Ascending aorta (tissue), 2 donors: ENCODE results near the gene DUS2. TPM values are rescaled to one million over a fixed set of nuclear protein-coding genes. Genes with fewer than 3 reads are reported as not detected.

Experiments used
- DNase-seq, 2 donors: peaks; one replicate each; pipeline ENCODE4 v3.0.0-alpha.2; 2019; ENCODE audit warnings: low spot score in 2 of 2
- H3K27ac ChIP-seq, 2 donors: fragments of 200-600 bp; sonication (generic); one replicate each; pipeline ENCODE4 v1.5.1; 2016 to 2017; ENCODE audit warnings: mild to moderate bottlenecking in 1 of 2
- H3K27me3 ChIP-seq: fragments of 200-600 bp; sonication (generic); one replicate; pipeline ENCODE4 v1.5.1; 2017
- H3K36me3 ChIP-seq, 2 donors: fragments of 200-600 bp; sonication (generic); one replicate each; pipeline ENCODE4 v1.5.1; 2016
- H3K4me1 ChIP-seq, 2 donors: fragments of 200-600 bp; sonication (generic); one replicate each; pipeline ENCODE4 v1.5.1; 2016 to 2017; ENCODE audit warnings: mild to moderate bottlenecking in 1 of 2
- H3K4me3 ChIP-seq, 2 donors: fragments of 200-600 bp; sonication (generic); one replicate each; pipeline ENCODE4 v1.5.1; 2016 to 2017; ENCODE audit warnings: mild to moderate bottlenecking in 1 of 2
- H3K9me3 ChIP-seq, 2 donors: fragments of 200-600 bp; sonication (generic); one replicate each; pipeline ENCODE4 v1.5.1; 2016
- intact Hi-C: fragments of 100-400 bp; cut with DNase I; formaldehyde crosslinking; loops from one replicate; pipeline ENCODE4 v1.15.1; 2023
- total RNA-seq: library from RNA; depleted of rRNA; stranded (reverse); fragments of >200 nt; gene quantifications from one replicate; pipeline ENCODE4 v1.1.0, GENCODE V29; 2016
- TF ChIP-seq, protein P1 (sequence below), 3 experiments: fragments of 200-600 bp in 2 of 3; fragments of 450-650 bp in 1 of 3; sonication (generic) in 2 of 3; IDR thresholded peaks; one replicate each; pipeline ENCODE4 v1.5.1; 2016 to 2019; ENCODE audit warnings: antibody characterized with exemption in 3 of 3, mild to moderate bottlenecking in 1 of 3, moderate library complexity in 1 of 3

DUS2 gene
- total RNA-seq, 1 donor from 2014 or later, result 7.6 TPM

DNA sequence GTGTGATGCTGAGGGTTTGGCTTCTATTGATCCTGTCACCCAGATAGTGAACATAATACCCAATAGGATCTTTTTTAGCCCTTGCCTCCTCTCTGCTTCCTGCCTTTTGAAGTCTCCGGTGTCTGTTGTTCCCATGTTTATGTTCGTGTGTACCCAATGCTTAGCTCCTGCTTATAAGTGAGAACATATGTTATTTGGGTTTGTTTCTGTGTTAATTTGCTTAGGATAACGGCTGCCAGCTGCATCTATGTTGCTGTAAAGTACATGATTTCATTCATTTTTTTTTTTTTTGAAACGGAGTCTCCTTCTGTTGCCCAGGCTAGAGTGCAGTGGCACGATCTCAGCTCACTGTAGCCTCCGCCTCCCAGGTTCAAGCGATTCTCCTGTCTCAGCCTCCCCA, 23.0 kb downstream of the DUS2 start:
- no peaks in the 10 kb centered on the region for H3K27me3 ChIP-seq
- H3K36me3 ChIP-seq, result peaks cover 7 to 12% of the 10 kb centered on the region in 2 donors
- intact Hi-C loops, result no loop called here
- no peak for DNase-seq
- no peak overlapping the region for H3K4me3 ChIP-seq
- H3K4me1 ChIP-seq, result no peaks in the 10 kb centered on the region
- no peaks in the 10 kb centered on the region for H3K9me3 ChIP-seq
- H3K27ac ChIP-seq, result no peak overlapping the region
- TF ChIP-seq, protein P1, sequence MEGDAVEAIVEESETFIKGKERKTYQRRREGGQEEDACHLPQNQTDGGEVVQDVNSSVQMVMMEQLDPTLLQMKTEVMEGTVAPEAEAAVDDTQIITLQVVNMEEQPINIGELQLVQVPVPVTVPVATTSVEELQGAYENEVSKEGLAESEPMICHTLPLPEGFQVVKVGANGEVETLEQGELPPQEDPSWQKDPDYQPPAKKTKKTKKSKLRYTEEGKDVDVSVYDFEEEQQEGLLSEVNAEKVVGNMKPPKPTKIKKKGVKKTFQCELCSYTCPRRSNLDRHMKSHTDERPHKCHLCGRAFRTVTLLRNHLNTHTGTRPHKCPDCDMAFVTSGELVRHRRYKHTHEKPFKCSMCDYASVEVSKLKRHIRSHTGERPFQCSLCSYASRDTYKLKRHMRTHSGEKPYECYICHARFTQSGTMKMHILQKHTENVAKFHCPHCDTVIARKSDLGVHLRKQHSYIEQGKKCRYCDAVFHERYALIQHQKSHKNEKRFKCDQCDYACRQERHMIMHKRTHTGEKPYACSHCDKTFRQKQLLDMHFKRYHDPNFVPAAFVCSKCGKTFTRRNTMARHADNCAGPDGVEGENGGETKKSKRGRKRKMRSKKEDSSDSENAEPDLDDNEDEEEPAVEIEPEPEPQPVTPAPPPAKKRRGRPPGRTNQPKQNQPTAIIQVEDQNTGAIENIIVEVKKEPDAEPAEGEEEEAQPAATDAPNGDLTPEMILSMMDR (IDR thresholded peaks at IDR 0.05), result no peak

DNA sequence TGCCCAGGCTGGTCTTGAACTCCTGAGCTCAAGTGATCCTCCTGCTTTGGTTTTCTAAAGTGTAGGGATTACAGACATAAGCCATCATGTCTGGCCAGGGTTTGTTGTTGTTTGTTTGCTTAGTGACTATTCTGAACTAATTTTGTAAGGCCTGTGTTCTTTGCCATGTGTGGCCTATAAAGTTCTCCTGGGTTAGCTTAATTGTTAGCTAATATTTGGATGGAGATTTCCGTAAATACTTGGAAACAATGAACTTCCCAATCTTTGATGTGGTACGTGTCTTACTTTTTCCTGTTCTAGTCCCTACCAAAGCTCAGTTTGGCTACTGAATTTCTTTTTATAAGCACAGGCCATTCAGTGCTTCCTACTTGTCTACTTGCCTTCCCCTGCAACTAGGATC, 24.9 kb downstream of the DUS2 start:
- no peak overlapping the region for H3K27ac ChIP-seq
- H3K9me3 ChIP-seq, result no peaks in the 10 kb centered on the region
- no peaks in the 10 kb centered on the region for H3K27me3 ChIP-seq
- DNase-seq, result no peak
- peaks cover 7 to 19% of the 10 kb centered on the region in 2 donors for H3K36me3 ChIP-seq
- intact Hi-C loops, result no loop called here
- H3K4me1 ChIP-seq, result no peaks in the 10 kb centered on the region
- H3K4me3 ChIP-seq, result no peak overlapping the region
- TF ChIP-seq, protein P1 (IDR thresholded peaks at IDR 0.05), result no peak

DNA sequence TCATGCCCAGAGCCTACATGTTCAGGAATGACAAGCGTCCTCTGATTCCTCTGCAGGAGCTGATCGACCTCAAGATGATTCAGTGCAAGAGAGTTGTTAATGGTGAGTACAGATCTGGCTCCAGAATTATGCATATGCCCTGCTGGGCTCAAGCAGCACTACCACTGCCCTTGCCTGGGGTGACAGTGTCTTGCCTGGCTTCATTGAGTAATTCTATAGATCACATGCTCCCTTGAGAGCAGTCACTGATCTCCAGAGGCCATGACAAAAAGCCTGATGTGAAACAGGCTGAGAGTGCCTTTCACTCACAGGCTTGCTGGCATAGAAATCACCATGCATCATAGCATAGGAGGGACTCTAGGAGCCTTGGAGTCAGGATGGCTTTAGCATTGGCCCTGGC, 26.4 kb downstream of the DUS2 start:
- Histone ChIP-seq H3K27me3 (no peaks in the 10 kb centered on the region), H3K27ac (no peak overlapping the region), H3K4me3 (no peak overlapping the region), H3K9me3 (no peaks in the 10 kb centered on the region), H3K4me1 (no peaks in the 10 kb centered on the region), H3K36me3 (peaks cover 11 to 31% of the 10 kb centered on the region in 2 donors)
- intact Hi-C loops, result no loop called here
- TF ChIP-seq, protein P1 (IDR thresholded peaks at IDR 0.05), result no peak
- DNase-seq, result no peak

DNA sequence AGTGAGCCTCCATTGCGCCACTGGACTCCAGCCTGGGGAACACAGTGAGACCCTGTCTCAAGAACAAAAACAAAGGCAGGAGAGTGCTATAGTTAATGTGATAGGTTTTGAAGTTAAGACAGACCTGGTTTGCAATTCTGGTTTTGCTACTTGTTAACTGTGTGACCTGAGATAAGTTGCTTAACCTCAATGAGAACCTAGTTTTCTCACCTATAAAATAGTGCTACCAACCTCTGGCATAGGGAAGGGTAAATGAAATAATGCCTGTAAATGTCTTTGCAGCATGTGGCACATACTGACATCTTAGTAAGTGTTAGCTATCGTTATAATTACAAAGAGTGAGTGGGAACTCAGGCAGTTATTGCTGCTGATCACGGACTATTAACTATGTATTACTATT, 32.3 kb downstream of the DUS2 start:
- Histone ChIP-seq H3K4me3 (no peak overlapping the region), H3K27me3 (no peaks in the 10 kb centered on the region), H3K27ac (no peak overlapping the region), H3K36me3 (peaks cover 4 to 21% of the 10 kb centered on the region in 2 donors), H3K9me3 (no peaks in the 10 kb centered on the region), H3K4me1 (no peaks in the 10 kb centered on the region)
- DNase-seq, result no peak
- TF ChIP-seq, protein P1 (IDR thresholded peaks at IDR 0.05), result no peak
- intact Hi-C loops, result no loop called here

DNA sequence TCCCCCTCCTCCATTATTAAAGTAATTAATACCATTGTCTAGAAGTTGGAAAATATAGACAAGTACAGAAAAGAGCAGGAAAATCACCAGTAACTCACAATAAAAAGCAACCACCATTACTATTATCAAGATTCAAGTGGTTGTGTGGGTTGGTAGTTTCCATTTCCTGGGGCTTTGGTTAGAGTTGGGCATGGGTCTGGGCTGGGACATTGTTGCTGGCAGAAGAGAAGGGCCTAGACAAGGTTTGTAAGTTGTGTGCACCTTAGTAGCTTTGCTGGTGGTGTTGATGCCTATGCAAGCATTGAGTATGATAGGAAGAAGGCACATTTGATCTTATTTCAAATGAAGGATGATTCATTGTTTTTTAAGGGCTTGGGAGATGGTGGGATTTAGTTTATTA, 36.7 kb downstream of the DUS2 start:
- no peak overlapping the region for H3K4me3 ChIP-seq
- peaks cover 0 to 9% of the 10 kb centered on the region in 2 donors for H3K4me1 ChIP-seq
- H3K27ac ChIP-seq, result no peak overlapping the region
- TF ChIP-seq, protein P1 (IDR thresholded peaks at IDR 0.05), result no peak
- intact Hi-C loops, result no loop called here
- no peak for DNase-seq
- H3K9me3 ChIP-seq, result no peaks in the 10 kb centered on the region
- H3K36me3 ChIP-seq, result no peaks in the 10 kb centered on the region
- H3K27me3 ChIP-seq, result no peaks in the 10 kb centered on the region

DNA sequence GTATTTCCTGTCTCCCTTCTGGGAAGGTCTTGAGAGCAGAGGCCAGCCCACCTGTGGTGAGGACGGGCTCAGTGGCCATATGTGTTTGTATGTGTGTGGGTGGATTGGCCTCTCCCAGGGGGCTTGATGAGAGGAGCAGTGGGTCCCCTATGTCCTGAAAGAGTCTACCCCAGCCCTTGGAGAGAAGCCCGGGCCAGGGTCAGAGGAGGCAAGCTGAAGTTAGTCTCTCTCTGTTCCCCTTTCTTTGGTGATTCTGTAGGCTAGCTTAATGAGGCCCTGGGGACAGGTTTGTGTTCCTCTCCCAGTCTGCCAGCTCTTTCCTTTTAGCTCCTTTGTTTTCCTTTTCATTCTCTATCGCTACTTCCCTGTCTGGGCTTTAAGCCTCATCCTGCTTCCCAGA, 38.3 kb downstream of the DUS2 start:
- TF ChIP-seq, protein P1 (IDR thresholded peaks at IDR 0.05), result no peak
- Histone ChIP-seq H3K36me3 (no peaks in the 10 kb centered on the region), H3K4me3 (no peak overlapping the region), H3K27ac (no peak overlapping the region), H3K4me1 (peaks cover 11 to 25% of the 10 kb centered on the region in 2 donors), H3K27me3 (no peaks in the 10 kb centered on the region), H3K9me3 (no peaks in the 10 kb centered on the region)
- DNase-seq, result no peak
- intact Hi-C loops, result no loop called here
